ENCODE measurements around the gene PRDM16.

The PRDM16 gene

DNA sequence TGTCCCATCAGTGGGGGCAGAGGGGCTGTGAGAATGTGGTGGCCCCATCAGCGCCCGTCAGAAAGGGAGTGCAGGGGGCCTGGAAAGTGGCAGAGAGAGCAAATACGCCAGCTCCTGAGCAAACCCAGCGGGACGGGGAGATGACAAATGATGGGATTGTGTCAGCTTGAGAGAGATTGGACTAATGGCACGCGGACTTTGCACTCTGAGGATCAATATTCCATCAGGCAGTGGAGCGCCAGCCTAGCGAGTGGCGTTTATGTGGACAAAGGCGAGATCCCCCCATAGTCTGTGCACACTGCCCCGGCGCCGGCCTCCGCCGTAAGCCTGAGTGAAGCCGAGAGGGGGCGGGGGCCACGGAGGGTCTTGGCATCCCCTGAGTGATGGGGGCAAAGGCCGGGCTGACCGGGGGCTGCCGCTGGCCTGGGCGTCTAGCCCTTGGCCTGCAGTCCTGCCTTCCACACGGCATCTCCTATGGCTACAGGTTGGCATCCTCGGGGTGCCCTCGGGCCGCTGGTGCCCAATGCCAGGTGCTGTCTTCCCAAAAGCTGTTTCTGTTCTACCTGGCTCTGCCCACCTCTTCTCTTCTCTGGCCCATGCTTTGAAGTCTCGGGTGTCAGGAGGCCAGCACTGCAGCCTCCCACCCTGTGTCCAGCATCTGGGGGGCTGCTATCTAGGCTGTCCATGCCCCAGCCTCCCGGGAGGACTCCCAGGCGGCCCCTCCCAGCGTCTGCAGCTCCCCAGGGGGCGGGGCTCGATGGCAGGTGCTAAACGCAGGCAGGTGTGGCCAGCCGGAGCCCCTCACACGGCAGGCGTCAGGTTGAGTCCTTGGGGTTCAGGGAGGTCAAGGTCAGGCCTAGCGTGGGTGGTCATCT, 46.5 kb downstream of the PRDM16 start:
- Histone ChIP-seq H3K4me1 (ENCODE audit: control insufficient read depth in 2 of 2, insufficient read depth in 2 of 2, low read length in 2 of 2) (no peaks in the 10 kb centered on the region), H3K27ac (ENCODE audit: low read depth in 2 of 2, low read length in 2 of 2) (no peak overlapping the region), H3K9me3 (ENCODE audit: control insufficient read depth in 2 of 2, low read length in 2 of 2) (no peaks in the 10 kb centered on the region), H3K27me3 (ENCODE audit: control insufficient read depth in 2 of 2, insufficient read depth in 2 of 2, low read length in 2 of 2) (no peaks in the 10 kb centered on the region), H3K4me3 (ENCODE audit: low read length in 2 of 2) (no peak overlapping the region), H3K36me3 (ENCODE audit: control insufficient read depth in 2 of 2, insufficient read depth in 2 of 2, low read length in 2 of 2) (no peaks in the 10 kb centered on the region), H3K9ac (ENCODE audit: low read depth in 1 of 2, low read length in 2 of 2) (no peak overlapping the region)

DNA sequence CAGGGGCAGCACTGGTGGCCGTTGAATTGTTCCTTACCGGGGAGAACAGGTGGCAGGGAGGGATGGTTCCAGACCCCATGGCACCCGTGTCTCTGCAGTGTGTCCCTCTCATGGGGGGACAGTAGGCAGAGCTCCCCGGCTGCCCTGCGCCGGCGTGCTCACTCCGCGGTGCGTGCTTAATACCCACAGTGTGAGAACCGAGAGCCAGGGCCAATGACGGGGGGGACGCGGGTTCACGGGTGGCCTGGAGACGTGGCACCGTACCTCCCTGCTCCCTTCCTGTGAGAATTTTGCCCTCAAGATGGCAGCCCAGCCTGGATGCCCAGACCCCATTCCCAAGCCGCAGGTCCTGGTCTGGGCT, 47.1 kb downstream of the PRDM16 start:
- Histone ChIP-seq H3K4me3 (ENCODE audit: low read length in 2 of 2) (no peak overlapping the region), H3K4me1 (ENCODE audit: control insufficient read depth in 2 of 2, insufficient read depth in 2 of 2, low read length in 2 of 2) (no peaks in the 10 kb centered on the region), H3K9ac (ENCODE audit: low read depth in 1 of 2, low read length in 2 of 2) (no peak overlapping the region), H3K36me3 (ENCODE audit: control insufficient read depth in 2 of 2, insufficient read depth in 2 of 2, low read length in 2 of 2) (no peaks in the 10 kb centered on the region), H3K27me3 (ENCODE audit: control insufficient read depth in 2 of 2, insufficient read depth in 2 of 2, low read length in 2 of 2) (no peaks in the 10 kb centered on the region), H3K9me3 (ENCODE audit: control insufficient read depth in 2 of 2, low read length in 2 of 2) (no peaks in the 10 kb centered on the region), H3K27ac (ENCODE audit: low read depth in 2 of 2, low read length in 2 of 2) (no peak overlapping the region)

DNA sequence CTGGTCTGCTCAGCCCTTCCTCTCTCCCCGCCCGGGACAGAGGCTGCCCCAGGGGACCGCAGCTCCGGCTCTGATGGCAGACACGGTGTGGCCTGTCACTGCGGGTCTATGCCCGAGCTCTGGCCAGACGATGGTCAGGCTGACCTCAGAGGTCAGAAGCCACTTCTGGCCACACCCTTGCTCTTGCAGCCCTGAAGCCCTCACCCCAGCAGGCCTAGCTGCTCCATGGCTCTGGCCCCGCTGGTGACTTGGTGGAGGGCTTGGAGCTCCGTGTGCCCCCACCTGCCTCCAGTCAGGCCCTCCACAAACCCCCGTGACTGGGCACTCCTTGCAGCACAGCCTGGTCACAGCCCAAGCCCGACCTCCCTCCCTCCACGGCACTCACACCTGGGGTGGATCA, 47.6 kb downstream of the PRDM16 start:
- no peaks in the 10 kb centered on the region for H3K36me3 ChIP-seq (ENCODE audit: control insufficient read depth in 2 of 2, insufficient read depth in 2 of 2, low read length in 2 of 2)
- no peak overlapping the region for H3K4me3 ChIP-seq (ENCODE audit: low read length in 2 of 2)
- H3K9ac ChIP-seq (ENCODE audit: low read depth in 1 of 2, low read length in 2 of 2), result no peak overlapping the region
- no peaks in the 10 kb centered on the region for H3K27me3 ChIP-seq (ENCODE audit: control insufficient read depth in 2 of 2, insufficient read depth in 2 of 2, low read length in 2 of 2)
- no peaks in the 10 kb centered on the region for H3K4me1 ChIP-seq (ENCODE audit: control insufficient read depth in 2 of 2, insufficient read depth in 2 of 2, low read length in 2 of 2)
- H3K27ac ChIP-seq (ENCODE audit: low read depth in 2 of 2, low read length in 2 of 2), result no peak overlapping the region
- no peaks in the 10 kb centered on the region for H3K9me3 ChIP-seq (ENCODE audit: control insufficient read depth in 2 of 2, low read length in 2 of 2)

DNA sequence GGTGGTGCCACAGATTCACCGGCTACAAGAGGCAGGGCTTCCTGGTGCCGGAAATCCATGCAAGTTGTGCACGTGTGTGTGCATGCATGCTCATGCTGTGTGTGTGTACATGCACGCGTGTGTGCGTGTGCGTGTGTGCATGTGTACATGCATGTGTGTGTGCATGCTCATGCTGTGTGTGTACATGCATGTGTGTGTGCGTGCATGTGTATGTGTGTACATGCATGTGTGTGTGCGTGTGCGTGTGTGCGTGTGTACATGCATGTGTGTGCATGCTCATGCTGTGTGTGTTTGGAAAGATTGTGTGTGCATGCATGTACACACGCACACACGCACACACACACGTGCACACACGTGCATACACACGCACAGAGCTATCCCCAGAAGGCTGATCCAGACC, 48.9 kb downstream of the PRDM16 start:
- Histone ChIP-seq H3K9me3 (ENCODE audit: control insufficient read depth in 2 of 2, low read length in 2 of 2) (no peaks in the 10 kb centered on the region), H3K36me3 (ENCODE audit: control insufficient read depth in 2 of 2, insufficient read depth in 2 of 2, low read length in 2 of 2) (no peaks in the 10 kb centered on the region), H3K27ac (ENCODE audit: low read depth in 2 of 2, low read length in 2 of 2) (no peak overlapping the region), H3K4me1 (ENCODE audit: control insufficient read depth in 2 of 2, insufficient read depth in 2 of 2, low read length in 2 of 2) (no peaks in the 10 kb centered on the region), H3K9ac (ENCODE audit: low read depth in 1 of 2, low read length in 2 of 2) (no peak overlapping the region), H3K27me3 (ENCODE audit: control insufficient read depth in 2 of 2, insufficient read depth in 2 of 2, low read length in 2 of 2) (no peaks in the 10 kb centered on the region), H3K4me3 (ENCODE audit: low read length in 2 of 2) (no peak overlapping the region)

DNA sequence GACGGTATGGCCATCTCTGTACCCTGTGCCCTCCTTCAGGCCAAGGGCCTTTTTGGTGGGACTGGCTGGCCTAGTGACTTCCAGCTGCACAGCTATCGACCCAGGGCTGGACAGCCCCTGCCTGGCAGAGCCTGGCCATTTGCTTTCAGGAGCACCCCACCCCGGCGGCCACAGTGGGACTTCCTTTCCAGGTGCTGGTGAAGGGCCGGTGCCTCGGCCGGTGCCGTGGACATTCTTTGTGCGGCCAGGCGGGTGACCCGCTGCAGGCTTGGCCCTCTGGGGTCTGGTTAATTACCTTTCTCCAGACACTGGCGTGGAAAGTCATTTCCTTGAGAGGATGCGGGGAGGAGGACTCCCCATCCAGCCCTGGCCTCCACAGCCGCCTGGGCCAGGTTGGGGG, 50.1 kb downstream of the PRDM16 start:
- H3K4me3 ChIP-seq (ENCODE audit: low read length in 2 of 2), result no peak overlapping the region
- no peak overlapping the region for H3K9ac ChIP-seq (ENCODE audit: low read depth in 1 of 2, low read length in 2 of 2)
- H3K36me3 ChIP-seq (ENCODE audit: control insufficient read depth in 2 of 2, insufficient read depth in 2 of 2, low read length in 2 of 2), result no peaks in the 10 kb centered on the region
- H3K4me1 ChIP-seq (ENCODE audit: control insufficient read depth in 2 of 2, insufficient read depth in 2 of 2, low read length in 2 of 2), result no peaks in the 10 kb centered on the region
- H3K27ac ChIP-seq (ENCODE audit: low read depth in 2 of 2, low read length in 2 of 2), result no peak overlapping the region
- H3K27me3 ChIP-seq (ENCODE audit: control insufficient read depth in 2 of 2, insufficient read depth in 2 of 2, low read length in 2 of 2), result no peaks in the 10 kb centered on the region
- H3K9me3 ChIP-seq (ENCODE audit: control insufficient read depth in 2 of 2, low read length in 2 of 2), result no peaks in the 10 kb centered on the region

DNA sequence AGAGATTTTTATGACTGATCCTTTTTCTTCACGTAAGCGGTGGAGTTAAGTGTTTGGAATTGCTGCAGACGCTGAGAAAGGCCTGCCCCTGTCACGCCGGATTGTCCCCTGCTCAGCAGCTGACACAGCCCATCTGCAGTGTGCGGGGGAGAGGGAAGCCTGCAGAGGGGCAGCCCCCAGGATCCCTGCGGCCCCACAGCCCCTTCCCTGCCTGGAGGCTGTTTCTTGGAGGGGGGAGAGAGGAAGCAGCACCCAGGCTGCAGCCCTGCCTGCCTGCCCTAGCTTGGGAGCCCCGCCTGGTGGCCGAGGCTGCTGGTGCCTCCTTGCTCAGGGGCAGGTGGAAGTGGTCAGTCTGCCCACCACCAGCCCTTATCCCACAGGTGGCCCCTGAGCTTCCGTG, 50.7 kb downstream of the PRDM16 start:
- H3K4me1 ChIP-seq (ENCODE audit: control insufficient read depth in 2 of 2, insufficient read depth in 2 of 2, low read length in 2 of 2), result no peaks in the 10 kb centered on the region
- H3K4me3 ChIP-seq (ENCODE audit: low read length in 2 of 2), result no peak overlapping the region
- no peaks in the 10 kb centered on the region for H3K27me3 ChIP-seq (ENCODE audit: control insufficient read depth in 2 of 2, insufficient read depth in 2 of 2, low read length in 2 of 2)
- no peaks in the 10 kb centered on the region for H3K36me3 ChIP-seq (ENCODE audit: control insufficient read depth in 2 of 2, insufficient read depth in 2 of 2, low read length in 2 of 2)
- no peaks in the 10 kb centered on the region for H3K9me3 ChIP-seq (ENCODE audit: control insufficient read depth in 2 of 2, low read length in 2 of 2)
- no peak overlapping the region for H3K9ac ChIP-seq (ENCODE audit: low read depth in 1 of 2, low read length in 2 of 2)
- H3K27ac ChIP-seq (ENCODE audit: low read depth in 2 of 2, low read length in 2 of 2), result no peak overlapping the region

DNA sequence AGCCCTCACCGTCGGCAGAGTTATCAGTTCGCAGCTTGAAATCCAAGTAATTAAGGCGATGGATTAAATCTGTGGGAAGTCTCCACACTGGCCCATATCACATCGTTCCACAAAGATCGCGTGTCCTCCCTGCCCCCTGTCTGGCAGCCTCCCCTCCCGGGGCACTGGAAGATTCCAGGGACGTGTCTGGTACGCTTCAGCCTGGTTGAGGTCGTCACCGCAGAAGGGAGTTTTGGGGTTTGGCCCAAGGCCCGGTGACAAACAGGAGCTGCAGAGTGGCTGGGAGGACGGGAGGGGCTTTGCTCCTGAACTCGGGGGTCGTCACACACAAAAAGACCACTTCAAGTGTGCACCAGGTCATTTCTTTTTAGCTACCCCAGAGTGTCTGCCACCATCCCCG, 51.1 kb downstream of the PRDM16 start:
- no peaks in the 10 kb centered on the region for H3K4me1 ChIP-seq (ENCODE audit: control insufficient read depth in 2 of 2, insufficient read depth in 2 of 2, low read length in 2 of 2)
- H3K27me3 ChIP-seq (ENCODE audit: control insufficient read depth in 2 of 2, insufficient read depth in 2 of 2, low read length in 2 of 2), result no peaks in the 10 kb centered on the region
- H3K9me3 ChIP-seq (ENCODE audit: control insufficient read depth in 2 of 2, low read length in 2 of 2), result no peaks in the 10 kb centered on the region
- no peaks in the 10 kb centered on the region for H3K36me3 ChIP-seq (ENCODE audit: control insufficient read depth in 2 of 2, insufficient read depth in 2 of 2, low read length in 2 of 2)
- H3K9ac ChIP-seq (ENCODE audit: low read depth in 1 of 2, low read length in 2 of 2), result no peak overlapping the region
- H3K27ac ChIP-seq (ENCODE audit: low read depth in 2 of 2, low read length in 2 of 2), result no peak overlapping the region
- no peak overlapping the region for H3K4me3 ChIP-seq (ENCODE audit: low read length in 2 of 2)

DNA sequence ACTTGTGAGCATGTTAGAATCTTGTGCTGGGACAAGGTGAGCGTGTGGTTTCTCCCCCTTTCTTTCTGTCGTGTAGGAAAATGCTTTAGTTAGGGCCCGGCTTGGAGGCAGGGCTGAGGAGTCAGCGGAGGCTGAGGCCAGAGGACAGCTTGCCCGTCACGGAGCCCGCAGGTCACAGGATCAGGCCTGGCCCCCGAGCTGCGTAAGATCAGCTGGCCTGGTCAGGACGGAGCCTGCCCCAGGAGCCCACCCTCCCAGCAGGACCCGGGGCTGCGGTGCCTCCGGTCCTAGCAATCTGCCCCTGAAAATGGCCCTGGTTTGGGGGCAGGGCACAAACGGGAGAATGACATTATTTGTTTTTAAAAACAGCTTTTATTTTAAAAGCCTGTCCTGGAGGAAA, 52.0 kb downstream of the PRDM16 start:
- no peak overlapping the region for H3K27ac ChIP-seq (ENCODE audit: low read depth in 2 of 2, low read length in 2 of 2)

DNA sequence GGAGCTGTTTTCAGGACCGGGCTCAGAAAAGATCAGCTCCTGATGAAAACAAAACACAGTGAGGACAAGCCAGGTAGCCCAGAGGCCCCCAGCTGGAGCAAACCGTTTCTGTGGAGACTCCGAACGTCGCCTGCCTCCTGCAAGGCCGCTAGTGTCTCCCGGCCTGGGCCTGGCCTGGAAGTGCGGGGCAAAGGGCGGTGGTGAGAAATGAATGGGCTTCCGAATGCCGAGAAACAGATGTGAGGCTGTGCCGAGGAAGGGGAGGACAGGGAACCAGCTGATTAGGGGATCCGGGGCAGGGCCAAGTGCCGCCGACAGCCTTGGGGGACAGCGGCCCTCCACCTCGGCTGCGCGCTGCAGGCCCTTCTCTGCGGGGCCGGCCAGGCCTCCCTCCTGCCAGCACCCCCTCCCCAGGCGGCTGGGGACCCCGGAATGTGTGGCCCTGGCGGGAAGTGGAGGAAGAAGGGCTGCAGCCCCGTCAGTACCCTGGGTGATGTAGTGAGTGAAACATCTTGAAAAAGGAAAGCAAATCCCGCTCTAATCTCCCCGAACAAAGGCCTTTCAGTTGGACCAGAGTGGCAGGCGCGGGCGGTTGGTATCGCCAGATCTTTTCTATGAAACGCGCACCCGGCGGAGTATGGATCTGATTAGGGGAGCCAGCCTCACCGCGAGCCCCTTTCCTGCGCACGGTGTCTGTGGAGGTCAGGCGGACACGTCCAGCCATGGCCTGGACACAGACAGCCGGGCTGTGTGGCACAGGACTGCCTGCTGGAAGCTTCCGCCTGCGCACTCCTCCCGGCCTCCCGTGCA, 52.6 kb downstream of the PRDM16 start:
- Histone ChIP-seq H3K4me3 (ENCODE audit: low read length in 2 of 2) (no peak overlapping the region), H3K27ac (ENCODE audit: low read depth in 2 of 2, low read length in 2 of 2) (no peak overlapping the region), H3K9ac (ENCODE audit: low read depth in 1 of 2, low read length in 2 of 2) (no peak overlapping the region), H3K9me3 (ENCODE audit: control insufficient read depth in 2 of 2, low read length in 2 of 2) (no peaks in the 10 kb centered on the region), H3K36me3 (ENCODE audit: control insufficient read depth in 2 of 2, insufficient read depth in 2 of 2, low read length in 2 of 2) (no peaks in the 10 kb centered on the region), H3K4me1 (ENCODE audit: control insufficient read depth in 2 of 2, insufficient read depth in 2 of 2, low read length in 2 of 2) (peaks cover 0 to 4% of the 10 kb centered on the region in 2 donors), H3K27me3 (ENCODE audit: control insufficient read depth in 2 of 2, insufficient read depth in 2 of 2, low read length in 2 of 2) (no peaks in the 10 kb centered on the region)

More for the DNA sequence above, 52.0 kb downstream of the PRDM16 start:
- H3K4me1 ChIP-seq (ENCODE audit: control insufficient read depth in 2 of 2, insufficient read depth in 2 of 2, low read length in 2 of 2), result no peaks in the 10 kb centered on the region
- no peaks in the 10 kb centered on the region for H3K9me3 ChIP-seq (ENCODE audit: control insufficient read depth in 2 of 2, low read length in 2 of 2)
- H3K9ac ChIP-seq (ENCODE audit: low read depth in 1 of 2, low read length in 2 of 2), result no peak overlapping the region
- no peak overlapping the region for H3K4me3 ChIP-seq (ENCODE audit: low read length in 2 of 2)
- H3K27me3 ChIP-seq (ENCODE audit: control insufficient read depth in 2 of 2, insufficient read depth in 2 of 2, low read length in 2 of 2), result no peaks in the 10 kb centered on the region
- no peaks in the 10 kb centered on the region for H3K36me3 ChIP-seq (ENCODE audit: control insufficient read depth in 2 of 2, insufficient read depth in 2 of 2, low read length in 2 of 2)

DNA sequence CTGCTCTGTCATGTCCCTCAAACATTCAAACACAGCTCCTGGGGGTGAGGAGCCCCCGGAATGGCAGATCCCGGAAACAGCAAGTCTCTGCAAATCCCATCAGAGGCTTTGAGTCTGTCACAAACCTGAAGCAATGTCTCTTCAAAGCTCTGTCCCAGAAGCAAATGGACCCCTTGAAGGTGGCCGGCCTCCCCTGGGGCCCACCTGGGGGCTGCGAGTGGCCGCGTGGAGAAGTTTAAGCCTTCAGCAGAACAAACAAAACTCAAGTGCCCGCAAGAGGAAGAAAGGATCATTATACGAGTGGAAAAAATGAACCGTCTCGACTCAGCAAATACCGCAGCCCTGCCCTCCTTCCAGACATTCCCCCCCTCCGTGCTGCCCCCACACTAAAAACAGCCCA, 53.3 kb downstream of the PRDM16 start:
- no peaks in the 10 kb centered on the region for H3K27me3 ChIP-seq (ENCODE audit: control insufficient read depth in 2 of 2, insufficient read depth in 2 of 2, low read length in 2 of 2)
- no peak overlapping the region for H3K4me3 ChIP-seq (ENCODE audit: low read length in 2 of 2)
- no peak overlapping the region for H3K27ac ChIP-seq (ENCODE audit: low read depth in 2 of 2, low read length in 2 of 2)
- H3K4me1 ChIP-seq (ENCODE audit: control insufficient read depth in 2 of 2, insufficient read depth in 2 of 2, low read length in 2 of 2), result peaks cover 0 to 4% of the 10 kb centered on the region in 2 donors
- H3K9me3 ChIP-seq (ENCODE audit: control insufficient read depth in 2 of 2, low read length in 2 of 2), result no peaks in the 10 kb centered on the region
- H3K9ac ChIP-seq (ENCODE audit: low read depth in 1 of 2, low read length in 2 of 2), result no peak overlapping the region
- H3K36me3 ChIP-seq (ENCODE audit: control insufficient read depth in 2 of 2, insufficient read depth in 2 of 2, low read length in 2 of 2), result no peaks in the 10 kb centered on the region

All from mucosa of rectum (tissue), 2 donors.